Measurements from ENCODE around the gene DEDD. TPM values are rescaled to one million over a fixed set of nuclear protein-coding genes. Genes with fewer than 3 reads are reported as not detected.

Gene DEDD
- total and polyA plus RNA-seq, 2 of the 13 experiments (the other 11 are each of a cell fraction or from before 2014, with no cell fraction given) = 12.6 to 27.8 TPM

- TF ChIP-seq NFKBIZ (CRISPR knock-in tag; IDR thresholded peaks at IDR 0.05) (no peak; the same call in 1 of the 2 replicates), ZMYM2 (CRISPR knock-in tag; IDR thresholded peaks at IDR 0.05) (no peak), ZNF337 (CRISPR knock-in tag; IDR thresholded peaks at IDR 0.05; ENCODE audit: borderline replicate concordance, low read depth) (peak; percentile 6; the same call in 1 of the 2 replicates), IRF9 (CRISPR knock-in tag; IDR thresholded peaks at IDR 0.05; ENCODE audit: borderline replicate concordance) (0 out of 2 replicates have a peak, but pooled peaks have one; percentile 23), ATF7 (IDR thresholded peaks at IDR 0.05) (no peak), ATF7 (CRISPR knock-in tag; IDR thresholded peaks at IDR 0.05) (no peak), RBM39 (IDR thresholded peaks at IDR 0.05; ENCODE audit: low read depth, low read length, poor library complexity, severe bottlenecking) (peak; percentile 52), SMC3 (IDR thresholded peaks at IDR 0.05; ENCODE audit: low read length) (no peak), CEBPB (IDR thresholded peaks at IDR 0.05; ENCODE audit: borderline replicate concordance, low read depth, low read length) (peak; percentile 54), SNAPC5 (CRISPR knock-in tag; IDR thresholded peaks at IDR 0.05; ENCODE audit: borderline replicate concordance) (no peak), ZNF761 (CRISPR knock-in tag; conservative IDR thresholded peaks at IDR 0.05) (no peak), ELF3 (CRISPR knock-in tag; IDR thresholded peaks at IDR 0.05) (peak; percentile 31; the same call in 1 of the 2 replicates), USF2 (IDR thresholded peaks at IDR 0.05; ENCODE audit: low read depth, low read length) (no peak), USF2 (CRISPR knock-in tag; IDR thresholded peaks at IDR 0.05; ENCODE audit: borderline replicate concordance) (no peak), HNRNPL (IDR thresholded peaks at IDR 0.05; ENCODE audit: low read depth, low read length) (no peak), THAP11 (CRISPR knock-in tag; IDR thresholded peaks at IDR 0.05) (peak; percentile 88), RNF2 (conservative IDR thresholded peaks at IDR 0.05; ENCODE audit: low read depth) (no peak)
- TF ChIP-seq, protein P1, sequence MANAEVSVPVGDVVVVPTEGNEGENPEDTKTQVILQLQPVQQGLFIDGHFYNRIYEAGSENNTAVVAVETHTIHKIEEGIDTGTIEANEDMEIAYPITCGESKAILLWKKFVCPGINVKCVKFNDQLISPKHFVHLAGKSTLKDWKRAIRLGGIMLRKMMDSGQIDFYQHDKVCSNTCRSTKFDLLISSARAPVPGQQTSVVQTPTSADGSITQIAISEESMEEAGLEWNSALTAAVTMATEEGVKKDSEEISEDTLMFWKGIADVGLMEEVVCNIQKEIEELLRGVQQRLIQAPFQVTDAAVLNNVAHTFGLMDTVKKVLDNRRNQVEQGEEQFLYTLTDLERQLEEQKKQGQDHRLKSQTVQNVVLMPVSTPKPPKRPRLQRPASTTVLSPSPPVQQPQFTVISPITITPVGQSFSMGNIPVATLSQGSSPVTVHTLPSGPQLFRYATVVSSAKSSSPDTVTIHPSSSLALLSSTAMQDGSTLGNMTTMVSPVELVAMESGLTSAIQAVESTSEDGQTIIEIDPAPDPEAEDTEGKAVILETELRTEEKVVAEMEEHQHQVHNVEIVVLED (CRISPR knock-in tag; IDR thresholded peaks at IDR 0.05; ENCODE audit: borderline replicate concordance) = peak; percentile 88
- TF ChIP-seq, protein P2, sequence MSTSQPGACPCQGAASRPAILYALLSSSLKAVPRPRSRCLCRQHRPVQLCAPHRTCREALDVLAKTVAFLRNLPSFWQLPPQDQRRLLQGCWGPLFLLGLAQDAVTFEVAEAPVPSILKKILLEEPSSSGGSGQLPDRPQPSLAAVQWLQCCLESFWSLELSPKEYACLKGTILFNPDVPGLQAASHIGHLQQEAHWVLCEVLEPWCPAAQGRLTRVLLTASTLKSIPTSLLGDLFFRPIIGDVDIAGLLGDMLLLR (CRISPR knock-in tag; IDR thresholded peaks at IDR 0.05) = no peak
- TF ChIP-seq, protein P3, sequence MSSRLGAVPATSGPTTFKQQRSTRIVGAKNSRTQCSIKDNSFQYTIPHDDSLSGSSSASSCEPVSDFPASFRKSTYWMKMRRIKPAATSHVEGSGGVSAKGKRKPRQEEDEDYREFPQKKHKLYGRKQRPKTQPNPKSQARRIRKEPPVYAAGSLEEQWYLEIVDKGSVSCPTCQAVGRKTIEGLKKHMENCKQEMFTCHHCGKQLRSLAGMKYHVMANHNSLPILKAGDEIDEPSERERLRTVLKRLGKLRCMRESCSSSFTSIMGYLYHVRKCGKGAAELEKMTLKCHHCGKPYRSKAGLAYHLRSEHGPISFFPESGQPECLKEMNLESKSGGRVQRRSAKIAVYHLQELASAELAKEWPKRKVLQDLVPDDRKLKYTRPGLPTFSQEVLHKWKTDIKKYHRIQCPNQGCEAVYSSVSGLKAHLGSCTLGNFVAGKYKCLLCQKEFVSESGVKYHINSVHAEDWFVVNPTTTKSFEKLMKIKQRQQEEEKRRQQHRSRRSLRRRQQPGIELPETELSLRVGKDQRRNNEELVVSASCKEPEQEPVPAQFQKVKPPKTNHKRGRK (CRISPR knock-in tag; IDR thresholded peaks at IDR 0.05) = no peak
- TF ChIP-seq, protein P4, sequence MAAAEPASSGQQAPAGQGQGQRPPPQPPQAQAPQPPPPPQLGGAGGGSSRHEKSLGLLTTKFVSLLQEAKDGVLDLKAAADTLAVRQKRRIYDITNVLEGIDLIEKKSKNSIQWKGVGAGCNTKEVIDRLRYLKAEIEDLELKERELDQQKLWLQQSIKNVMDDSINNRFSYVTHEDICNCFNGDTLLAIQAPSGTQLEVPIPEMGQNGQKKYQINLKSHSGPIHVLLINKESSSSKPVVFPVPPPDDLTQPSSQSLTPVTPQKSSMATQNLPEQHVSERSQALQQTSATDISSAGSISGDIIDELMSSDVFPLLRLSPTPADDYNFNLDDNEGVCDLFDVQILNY (CRISPR knock-in tag; conservative IDR thresholded peaks at IDR 0.05) = no peak
Measured at GRCh38 chr1:161117759-161118581, 14.5 kb downstream of the DEDD start, which contains the start of the genes NIT1 and PFDN2 (continued).

Measured in HepG2 (cell line).